ENCODE measurements around the gene ACP4.
"Not testable (repeated sequence)": the region's sequence is repeated elsewhere in the genome, so short reads cannot be mapped to it uniquely, and the experiment has no call there.

DNA sequence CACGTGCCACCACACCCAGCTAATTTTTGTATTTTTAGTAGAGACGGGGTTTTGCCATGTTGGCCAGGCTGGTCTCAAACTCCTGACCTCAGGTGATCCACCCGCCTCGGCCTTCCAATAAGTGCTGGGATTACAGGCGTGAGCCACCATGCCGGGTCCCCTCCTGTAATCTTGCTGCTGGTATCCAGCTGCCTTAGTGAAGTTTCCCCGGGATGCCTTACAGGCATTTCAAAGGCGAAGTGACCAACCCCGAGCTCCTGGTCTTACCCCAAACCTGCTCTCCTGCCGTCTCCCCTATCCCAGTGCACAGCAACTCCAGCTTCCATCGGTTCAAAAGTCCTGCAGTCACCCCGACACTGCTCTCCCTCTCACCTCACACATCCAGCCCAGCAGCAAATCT is 23.5 kb upstream of the ACP4 start:
- TF ChIP-seq, protein P1, sequence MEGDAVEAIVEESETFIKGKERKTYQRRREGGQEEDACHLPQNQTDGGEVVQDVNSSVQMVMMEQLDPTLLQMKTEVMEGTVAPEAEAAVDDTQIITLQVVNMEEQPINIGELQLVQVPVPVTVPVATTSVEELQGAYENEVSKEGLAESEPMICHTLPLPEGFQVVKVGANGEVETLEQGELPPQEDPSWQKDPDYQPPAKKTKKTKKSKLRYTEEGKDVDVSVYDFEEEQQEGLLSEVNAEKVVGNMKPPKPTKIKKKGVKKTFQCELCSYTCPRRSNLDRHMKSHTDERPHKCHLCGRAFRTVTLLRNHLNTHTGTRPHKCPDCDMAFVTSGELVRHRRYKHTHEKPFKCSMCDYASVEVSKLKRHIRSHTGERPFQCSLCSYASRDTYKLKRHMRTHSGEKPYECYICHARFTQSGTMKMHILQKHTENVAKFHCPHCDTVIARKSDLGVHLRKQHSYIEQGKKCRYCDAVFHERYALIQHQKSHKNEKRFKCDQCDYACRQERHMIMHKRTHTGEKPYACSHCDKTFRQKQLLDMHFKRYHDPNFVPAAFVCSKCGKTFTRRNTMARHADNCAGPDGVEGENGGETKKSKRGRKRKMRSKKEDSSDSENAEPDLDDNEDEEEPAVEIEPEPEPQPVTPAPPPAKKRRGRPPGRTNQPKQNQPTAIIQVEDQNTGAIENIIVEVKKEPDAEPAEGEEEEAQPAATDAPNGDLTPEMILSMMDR (IDR thresholded peaks at IDR 0.05) = not testable (repeated sequence)
- not testable (repeated sequence) for TF ChIP-seq ZFX (IDR thresholded peaks at IDR 0.05; ENCODE audit: borderline replicate concordance)

Measured in 22Rv1 (cell line).